Upper lobe of left lung (tissue), 6 donors: ENCODE results near the gene BTBD9. TPM values are rescaled to one million over a fixed set of nuclear protein-coding genes. Genes with fewer than 3 reads are reported as not detected.

ENCODE experiments used
- ATAC-seq, 2 donors: fragments of 200-7000 bp; cut with Tn5 transposase; one replicate each; pipeline ENCODE4 v1.9.1; 2022; ENCODE audit warnings: mild to moderate bottlenecking in 2 of 2, moderate library complexity in 2 of 2; ENCODE audit not compliant: low FRiP score in 2 of 2
- DNase-seq, 2 donors: peaks; one replicate each; pipeline ENCODE4 v3.0.0-alpha.2; 2019 to 2020
- H3K27ac ChIP-seq, 4 donors: fragments of 200-600 bp; sonication (generic); one replicate each; pipeline ENCODE4 v1.5.1; 2016 to 2019
- H3K27me3 ChIP-seq, 4 donors: fragments of 200-600 bp; sonication (generic); one replicate each; pipeline ENCODE4 v1.5.1; 2017 to 2019
- H3K36me3 ChIP-seq, 4 donors: fragments of 200-600 bp; sonication (generic); one replicate each; pipeline ENCODE4 v1.5.1; 2016 to 2019
- H3K4me1 ChIP-seq, 4 donors: fragments of 200-600 bp; sonication (generic); one replicate each; pipeline ENCODE4 v1.5.1; 2018 to 2019
- H3K4me3 ChIP-seq, 4 donors: fragments of 200-600 bp; sonication (generic); one replicate each; pipeline ENCODE4 v1.5.1; 2017 to 2019; ENCODE audit warnings: mild to moderate bottlenecking in 2 of 4, moderate library complexity in 1 of 4
- H3K9me3 ChIP-seq, 4 donors: fragments of 200-600 bp; sonication (generic); one replicate each; pipeline ENCODE4 v1.5.1; 2018 to 2019
- CTCF ChIP-seq, 6 experiments: fragments of 450-650 bp in 4 of 6; fragments of 200-600 bp in 2 of 6; sonication (generic) in 2 of 6; IDR thresholded peaks; one replicate each; pipeline ENCODE4 v1.5.1; 2016 to 2019; ENCODE audit warnings: antibody characterized with exemption in 6 of 6
- EP300 ChIP-seq, 4 donors: sonication (generic); formaldehyde crosslinking; IDR thresholded peaks; one replicate each; pipeline ENCODE4 v1.5.1; 2017; ENCODE audit warnings: antibody characterized with exemption in 4 of 4, control low read depth in 2 of 4
- POLR2A ChIP-seq, 4 donors: fragments of 450-650 bp; IDR thresholded peaks; one replicate each; pipeline ENCODE4 v1.5.1; 2016 to 2017; ENCODE audit warnings: antibody characterized with exemption in 4 of 4, mild to moderate bottlenecking in 2 of 4
- POLR2AphosphoS5 ChIP-seq, 2 donors: sonication (generic); formaldehyde crosslinking; IDR thresholded peaks; one replicate each; pipeline ENCODE4 v1.5.1; 2017; ENCODE audit warnings: antibody characterized with exemption in 2 of 2
- WGBS, 2 donors: methylation state at CpG; one replicate each; pipeline ENCODE4 v1.1.5; 2017 to 2018; 5-methylcytosine and 5-hydroxymethylcytosine counted together
- total RNA-seq, 6 donors: library from RNA; depleted of rRNA in 4 of 6; stranded (reverse); fragments of >200 nt in 4 of 6; gene quantifications; one replicate each; pipeline versions ENCODE4 v1.1.0 to v1.2.1, GENCODE V29; 2016 to 2021
- donor health status: DM: no; HTN: no; CAD: no; lungs with moderate emphysema.
- donor health status: DM: no; HTN: yes; CAD: no; lungs with severe emphysema.

BTBD9 gene
- total RNA-seq, 6 donors from 2014 or later, result 18.2 to 60.8 (median 44.9) TPM

GRCh38 chr6:38678178-38678760, 38.5 kb upstream of the BTBD9 start:
- ATAC-seq, result no peak
- Histone ChIP-seq H3K27ac (peak overlapping the region in 1 of 4 donors; percentile 18), H3K4me1 (peaks cover 3 to 35% (median 12%) of the 10 kb centered on the region in 4 donors), H3K4me3 (no peak overlapping the region), H3K36me3 (peaks cover 0 to 71% (median 12%) of the 10 kb centered on the region in 4 donors), H3K27me3 (no peaks in the 10 kb centered on the region), H3K9me3 (no peaks in the 10 kb centered on the region)
- WGBS, 2 donors, result 92 to 93% methylated on average over 7 of the region's 7 CpGs
- no peak for DNase-seq
- TF ChIP-seq POLR2AphosphoS5 (IDR thresholded peaks at IDR 0.05) (no peak), POLR2A (IDR thresholded peaks at IDR 0.05) (no peak), EP300 (IDR thresholded peaks at IDR 0.05) (no peak), CTCF (IDR thresholded peaks at IDR 0.05) (no peak)

GRCh38 chr6:38676974-38677544, 37.3 kb upstream of the BTBD9 start:
- ATAC-seq, result no peak
- H3K36me3 ChIP-seq, result peaks cover 0 to 59% (median 7%) of the 10 kb centered on the region in 4 donors
- peak overlapping the region in 3 of 4 donors; percentile 30 to 50 (median 41) for H3K27ac ChIP-seq

DNA sequence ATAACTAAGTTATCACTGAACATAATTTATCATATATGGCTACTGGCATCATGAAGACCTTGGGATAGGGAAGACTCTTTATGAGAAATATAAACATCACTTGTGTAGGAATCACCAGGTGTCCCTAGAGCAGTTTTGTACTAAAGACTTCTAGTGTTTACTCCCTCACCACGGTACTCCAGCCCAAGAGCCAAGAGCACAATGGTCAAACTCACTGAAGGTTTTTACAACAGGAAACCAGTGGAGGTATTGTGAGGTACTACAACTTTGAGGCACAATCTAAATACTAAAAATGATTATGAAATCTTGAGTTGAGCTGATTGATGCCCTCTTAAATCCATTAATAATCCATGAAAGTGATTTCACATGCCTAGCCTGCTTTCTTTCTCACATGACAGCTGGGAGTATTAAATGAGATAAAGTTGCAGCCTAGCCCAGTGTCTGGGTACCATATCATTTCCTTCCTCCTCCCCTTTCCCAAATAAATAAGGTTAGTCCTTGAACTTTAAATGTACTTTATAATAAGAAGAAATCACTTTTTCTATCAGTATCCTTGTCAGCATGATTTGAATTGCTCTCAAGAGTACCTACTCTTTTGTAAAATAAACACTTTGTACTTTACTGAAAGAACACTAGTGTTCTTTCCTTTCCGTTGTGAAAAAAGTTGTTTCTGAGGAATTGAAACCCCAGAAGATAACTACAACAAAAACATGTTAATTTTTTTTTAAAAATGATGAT, 36.7 kb upstream of the BTBD9 start:
- peaks cover 0 to 52% (median 4%) of the 10 kb centered on the region in 4 donors for H3K36me3 ChIP-seq
- no peak for TF ChIP-seq POLR2A (IDR thresholded peaks at IDR 0.05)
- TF ChIP-seq CTCF (IDR thresholded peaks at IDR 0.05), result peak in 1 of 6 experiments; percentile 12
- 36 to 39% methylated on average over 2 of the region's 2 CpGs for WGBS, 2 donors
- ATAC-seq (no peak), DNase-seq (no peak)
- H3K27ac ChIP-seq, result peak overlapping the region in 3 of 4 donors; percentile 2 to 50 (median 30)
- no peaks in the 10 kb centered on the region for H3K27me3 ChIP-seq
- H3K9me3 ChIP-seq, result no peaks in the 10 kb centered on the region
- no peak overlapping the region for H3K4me3 ChIP-seq
- peaks cover 3 to 35% (median 13%) of the 10 kb centered on the region in 4 donors for H3K4me1 ChIP-seq

More at GRCh38 chr6:38676974-38677544, 37.3 kb upstream of the BTBD9 start:
- Histone ChIP-seq H3K4me3 (no peak overlapping the region), H3K4me1 (peaks cover 3 to 35% (median 13%) of the 10 kb centered on the region in 4 donors), H3K27me3 (no peaks in the 10 kb centered on the region), H3K9me3 (no peaks in the 10 kb centered on the region)
- no peak for TF ChIP-seq POLR2AphosphoS5 (IDR thresholded peaks at IDR 0.05)
- TF ChIP-seq EP300 (IDR thresholded peaks at IDR 0.05), result no peak
- no peak for TF ChIP-seq CTCF (IDR thresholded peaks at IDR 0.05)
- TF ChIP-seq POLR2A (IDR thresholded peaks at IDR 0.05), result no peak
- WGBS, 2 donors, result 32 to 35% methylated on average over 1 of the region's 1 CpG
- no peak for DNase-seq

DNA sequence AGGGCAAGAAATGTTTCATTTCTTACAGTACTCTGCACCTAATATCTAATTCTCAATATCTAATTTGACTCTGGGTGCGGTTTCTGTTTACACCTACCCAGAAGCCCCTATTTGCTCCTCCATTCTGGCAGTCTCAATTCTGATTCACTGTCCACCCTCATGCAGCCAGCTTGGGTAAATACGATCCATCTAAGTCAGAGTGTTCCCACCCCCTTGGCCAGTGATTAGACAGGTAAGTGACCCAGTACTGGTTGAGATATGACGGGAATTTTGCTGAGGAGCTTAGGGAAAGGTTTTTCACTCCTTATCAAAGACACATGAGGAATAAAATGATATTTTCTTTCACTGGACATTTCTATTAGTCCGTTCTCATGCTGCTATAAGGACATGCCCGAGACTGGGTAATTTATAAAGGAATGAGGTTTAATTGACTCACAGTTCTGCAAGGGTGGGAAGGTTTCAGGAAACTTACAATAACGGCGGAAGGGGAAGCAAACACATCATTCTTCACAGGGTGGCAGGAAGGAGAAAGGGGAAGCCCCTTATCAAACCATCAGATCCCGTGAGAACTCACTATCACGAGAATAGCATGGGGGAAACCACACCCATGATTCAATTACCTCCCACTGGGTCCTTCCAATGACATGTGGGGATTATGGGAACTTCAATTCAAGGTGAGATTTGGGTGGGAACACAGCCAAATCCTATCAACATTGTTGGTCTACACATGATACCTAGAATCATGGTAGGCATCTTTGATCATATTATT, 33.9 kb upstream of the BTBD9 start:
- ATAC-seq, result no peak
- no peaks in the 10 kb centered on the region for H3K9me3 ChIP-seq
- TF ChIP-seq POLR2A (IDR thresholded peaks at IDR 0.05) (no peak), CTCF (IDR thresholded peaks at IDR 0.05) (no peak), POLR2AphosphoS5 (IDR thresholded peaks at IDR 0.05) (no peak), EP300 (IDR thresholded peaks at IDR 0.05) (no peak)
- H3K4me3 ChIP-seq, result no peak overlapping the region
- no peaks in the 10 kb centered on the region for H3K27me3 ChIP-seq
- 36 to 45% methylated on average over 9 of the region's 9 CpGs for WGBS, 2 donors
- H3K27ac ChIP-seq, result no peak overlapping the region
- H3K4me1 ChIP-seq, result peaks cover 3 to 35% (median 13%) of the 10 kb centered on the region in 4 donors
- H3K36me3 ChIP-seq, result peaks cover 0 to 39% (median 0%) of the 10 kb centered on the region in 4 donors
- no peak for DNase-seq
